GM12878 (cell line): ENCODE results near the gene EPDR1. TPM values are rescaled to one million over a fixed set of nuclear protein-coding genes. Genes with fewer than 3 reads are reported as not detected.

Experiments
- ATAC-seq: fragments of 200-7000 bp; cut with Tn5 transposase; 3 replicates; pipeline ENCODE4 v1.9.1; 2020; ENCODE audit warnings: mild to moderate bottlenecking, moderate library complexity
- BruUV-seq: library from RNA; stranded (reverse); fragments of 400-500 nt; replicated peaks from 2 replicates; lab custom pipeline; 2021; lab: Mats Ljungman, UMichigan
- CTCF ChIA-PET: fragments of 300-600 bp; sonication (Branson Sonifier 250); formaldehyde crosslinking; extraction: SDS; loops from one replicate; lab custom pipeline; 2021; ENCODE audit warnings: inconsistent platforms; lab: Yijun Ruan, JAX
- POLR2A ChIA-PET: fragments of 350-600 bp; formaldehyde crosslinking; extraction: SDS; loops from one replicate; lab custom pipeline; 2021; ENCODE audit warnings: inconsistent platforms; lab: Charles Lee
- RAD21 ChIA-PET: fragments of 300-600 bp; sonication (Branson Sonifier 250); formaldehyde crosslinking; loops from one replicate; lab custom pipeline; 2023; ENCODE audit warnings: antibody characterized with exemption; ENCODE audit not compliant: unreplicated experiment; lab: Charles Lee
- SMC1A ChIA-PET: fragments of 300-600 bp; sonication (Branson Sonifier 250); formaldehyde crosslinking; loops from one replicate; lab custom pipeline; 2023; ENCODE audit not compliant: unreplicated experiment, uncharacterized antibody; lab: Charles Lee
- DNase-seq: peaks from one replicate; pipeline ENCODE4 v3.0.0-alpha.2; 2011; ENCODE audit warnings: low read depth, low spot score
- FAIRE-seq: peaks from 3 replicates; lab custom pipeline; 2011; peaks lifted over from hg19 to GRCh38; lab: Jason Lieb, UNC
- H2AFZ ChIP-seq: 2 replicates; pipeline ENCODE4 v1.6.0; 2011; ENCODE audit warnings: low read depth, low read length, control low read depth; ENCODE audit not compliant: control insufficient read depth
- H3K27ac ChIP-seq: 2 replicates; pipeline ENCODE4 v1.5.1; 2011; ENCODE audit warnings: control low read depth; ENCODE audit not compliant: control insufficient read depth, insufficient read depth
- H3K27me3 ChIP-seq, 2 experiments: replicated peaks in 1 of 2; 2 replicates each; pipeline versions ENCODE4 v1.6.0 to v1.6.1; 2011; ENCODE audit warnings: low read length in 1 of 2; ENCODE audit not compliant: control insufficient read depth in 2 of 2, insufficient read depth in 2 of 2
- H3K36me3 ChIP-seq, 2 experiments: 2 replicates each; pipeline ENCODE4 v1.5.1; 2011; ENCODE audit warnings: low read length in 1 of 2; ENCODE audit not compliant: control insufficient read depth in 2 of 2, insufficient read depth in 2 of 2
- H3K4me1 ChIP-seq: 2 replicates; pipeline ENCODE4 v1.6.1; 2011; ENCODE audit warnings: mild to moderate bottlenecking, low read length, moderate library complexity, mixed read lengths; ENCODE audit not compliant: control insufficient read depth, insufficient read depth
- H3K4me2 ChIP-seq: 2 replicates; pipeline ENCODE4 v1.6.0; 2011; ENCODE audit warnings: control low read depth; ENCODE audit not compliant: control insufficient read depth, insufficient read depth
- H3K4me3 ChIP-seq: fragments of 200-600 bp; sonication (generic); 2 replicates; pipeline ENCODE4 v1.5.1; 2016
- H3K79me2 ChIP-seq: 2 replicates; pipeline ENCODE4 v1.6.0; 2011; ENCODE audit warnings: low read length; ENCODE audit not compliant: control insufficient read depth, insufficient read depth
- H3K9ac ChIP-seq: 2 replicates; pipeline ENCODE4 v1.8.0; 2011; ENCODE audit warnings: low read length, control low read depth, mixed read lengths; ENCODE audit not compliant: control insufficient read depth, insufficient read depth
- H3K9me3 ChIP-seq: replicated peaks from 3 replicates; pipeline ENCODE4 v1.5.1; 2011; ENCODE audit warnings: mild to moderate bottlenecking, low read length; ENCODE audit not compliant: control insufficient read depth, insufficient read depth
- H4K20me1 ChIP-seq: 2 replicates; pipeline ENCODE4 v1.6.0; 2011; ENCODE audit not compliant: control insufficient read depth, insufficient read depth
- BCLAF1 ChIP-seq: fragments of 450-650 bp; IDR thresholded peaks from 2 replicates; pipeline ENCODE4 v1.6.1; 2017; ENCODE audit warnings: antibody characterized with exemption, mild to moderate bottlenecking, moderate library complexity
- CBX3 ChIP-seq: fragments of 200-600 bp; sonication (generic); IDR thresholded peaks from 2 replicates; pipeline ENCODE4 v1.6.1; 2016; ENCODE audit warnings: low read depth, borderline replicate concordance
- CBX5 ChIP-seq: sonication (generic); IDR thresholded peaks from 2 replicates; pipeline ENCODE4 v1.6.1; 2016; ENCODE audit warnings: low read depth, moderate library complexity, mild to moderate bottlenecking, inconsistent platforms
- CHD1 ChIP-seq: IDR thresholded peaks from 2 replicates; pipeline ENCODE4 v1.6.1; 2012; ENCODE audit warnings: low read depth, low read length, improper control_type of control experiment
- FOXM1 ChIP-seq: IDR thresholded peaks from 2 replicates; pipeline ENCODE4 v1.6.1; 2012; ENCODE audit warnings: low read depth, mild to moderate bottlenecking, inconsistent platforms, low read length, moderate library complexity
- IRF3 ChIP-seq: fragments of 450-650 bp; IDR thresholded peaks from 2 replicates; pipeline ENCODE4 v1.6.1; 2014; ENCODE audit warnings: mild to moderate bottlenecking
- IRF5 ChIP-seq: fragments of 450-650 bp; IDR thresholded peaks from 2 replicates; pipeline ENCODE4 v1.6.1; 2017; ENCODE audit warnings: borderline replicate concordance
- PBX3 ChIP-seq: IDR thresholded peaks from 2 replicates; pipeline ENCODE4 v1.6.1; 2011; ENCODE audit warnings: mild to moderate bottlenecking, low read depth, low read length, moderate library complexity; ENCODE audit not compliant: insufficient replicate concordance
- TARDBP ChIP-seq: IDR thresholded peaks from 2 replicates; pipeline ENCODE4 v1.6.1; 2016; ENCODE audit warnings: borderline replicate concordance
- YY1 ChIP-seq: IDR thresholded peaks from 2 replicates; pipeline ENCODE4 v1.6.1; 2011; ENCODE audit warnings: low read depth, mild to moderate bottlenecking, low read length
- WGBS: methylation state at CpG from one replicate; pipeline ENCODE4 v1.1.6; 2016; ENCODE audit warnings: low lambda C conversion rate; ENCODE audit not compliant: insufficient replicate concordance, insufficient coverage; ENCODE audit errors: missing lambda C conversion rate; 5-methylcytosine and 5-hydroxymethylcytosine counted together
- in situ Hi-C: fragments of 300-500 bp; cut with MboI; formaldehyde crosslinking; loops from 9 replicates; pipeline ENCODE4 v1.14.3; 2018; ENCODE audit warnings: mixed read lengths
- intact Hi-C: fragments of 100-400 bp; cut with micrococcal nuclease; formaldehyde crosslinking; loops from one replicate; pipeline ENCODE4 v1.14.2; 2022; ENCODE audit not compliant: unreplicated experiment
- polyA plus RNA-seq, 11 experiments: library from polyadenylated mRNA; depleted of rRNA in 4 of 11; unstranded in 6 of 11; stranded (reverse) in 5 of 11; fragments of >200 nt; fragmentation: Nextera tagmentation in 4 of 11; fragmentation: Illumina TruSeq in 1 of 11; extraction: Ambion mirVana in 4 of 11; extraction: Trizol in 1 of 11; gene quantifications; 1 replicate in 1 of 11; 2 replicates in 10 of 11; pipeline versions ENCODE4 v1.2.1 to v1.2.3, GENCODE V29; 2011 to 2016; ENCODE audit warnings: inconsistent platforms in 2 of 11, missing spikeins in 2 of 11, low read depth in 1 of 11
- total RNA-seq, 4 experiments: library from RNA; depleted of rRNA in 3 of 4; stranded (reverse); fragments of >200 nt in 3 of 4; fragmentation: Illumina TruSeq in 1 of 4; extraction: Trizol in 1 of 4; gene quantifications; 2 replicates each; pipeline versions ENCODE4 v1.2.1 to v1.2.3, GENCODE V29; 2013 to 2021

The EPDR1 gene
- total and polyA plus RNA-seq, 10 of the 15 experiments (the other 5 are each of a cell fraction or from before 2014, with no cell fraction given) = 1.2 to 18.8 (median 4.7) TPM

- no peak overlapping the region for H3K4me3 ChIP-seq
- H2AFZ ChIP-seq = no peak overlapping the region
- WGBS = 48% methylated on average over 5 of the region's 5 CpGs
Measured at GRCh38 chr7:37961251-37961650, 40.8 kb downstream of the EPDR1 start.

More at GRCh38 chr7:37961251-37961650, 40.8 kb downstream of the EPDR1 start:
- SMC1A ChIA-PET = no interaction called here
- CTCF ChIA-PET = no interaction called here
- no peaks in the 10 kb centered on the region for H3K9me3 ChIP-seq
- BruUV-seq = no TSS peak
- DNase-seq = no peak
- ATAC-seq = no peak
- intact Hi-C loops = no loop called here
- POLR2A ChIA-PET = interaction anchor here (0.7 kb wide), 1 partner anchor 8 kb away, joined by 3 read pairs; no protein-coding TSS in a partner anchor
- RAD21 ChIA-PET = no interaction called here
- no peak overlapping the region for H3K4me2 ChIP-seq
- no peaks in the 10 kb centered on the region for H3K79me2 ChIP-seq
- TF ChIP-seq BCLAF1 (no peak), IRF5 (no peak), IRF3 (no peak), FOXM1 (no peak), CHD1 (no peak), TARDBP (no peak), PBX3 (no peak), YY1 (no peak), CBX3 (no peak), CBX5 (no peak)
- H3K36me3 ChIP-seq = no peaks in the 10 kb centered on the region
- in situ Hi-C loops = no loop called here
- H4K20me1 ChIP-seq = no peaks in the 10 kb centered on the region
- FAIRE-seq = no peak
- H3K27me3 ChIP-seq = no peaks in the 10 kb centered on the region
- no peaks in the 10 kb centered on the region for H3K4me1 ChIP-seq
- H3K27ac ChIP-seq = no peak overlapping the region
- H3K9ac ChIP-seq = no peak overlapping the region
